ENCODE results near the gene MC1R.
"Not testable (repeated sequence)": the region's sequence is repeated elsewhere in the genome, so short reads cannot be mapped to it uniquely, and the experiment has no call there.

MC1R gene

DNA sequence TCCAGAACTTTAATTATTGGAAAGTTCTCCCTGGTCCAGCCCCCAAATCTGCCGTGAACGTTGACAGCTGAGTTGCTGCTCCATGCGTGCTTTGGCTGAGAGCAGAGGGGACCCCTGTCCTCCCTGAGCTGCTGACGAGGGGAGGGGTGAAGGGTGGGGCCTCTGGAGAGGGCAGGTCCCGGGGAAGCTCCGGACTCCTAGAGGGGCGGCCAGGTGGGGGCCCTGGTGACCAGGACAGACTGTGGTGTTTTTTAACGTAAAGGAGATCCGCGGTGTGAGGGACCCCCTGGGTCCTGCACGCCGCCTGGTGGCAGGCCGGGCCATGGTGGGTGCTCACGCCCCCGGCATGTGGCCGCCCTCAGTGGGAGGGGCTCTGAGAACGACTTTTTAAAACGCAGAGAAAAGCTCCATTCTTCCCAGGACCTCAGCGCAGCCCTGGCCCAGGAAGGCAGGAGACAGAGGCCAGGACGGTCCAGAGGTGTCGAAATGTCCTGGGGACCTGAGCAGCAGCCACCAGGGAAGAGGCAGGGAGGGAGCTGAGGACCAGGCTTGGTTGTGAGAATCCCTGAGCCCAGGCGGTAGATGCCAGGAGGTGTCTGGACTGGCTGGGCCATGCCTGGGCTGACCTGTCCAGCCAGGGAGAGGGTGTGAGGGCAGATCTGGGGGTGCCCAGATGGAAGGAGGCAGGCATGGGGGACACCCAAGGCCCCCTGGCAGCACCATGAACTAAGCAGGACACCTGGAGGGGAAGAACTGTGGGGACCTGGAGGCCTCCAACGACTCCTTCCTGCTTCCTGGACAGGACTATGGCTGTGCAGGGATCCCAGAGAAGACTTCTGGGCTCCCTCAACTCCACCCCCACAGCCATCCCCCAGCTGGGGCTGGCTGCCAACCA is at the start of gene MC1R:
Gene MC1R (plus strand): TSS at position 410 of the 895 bp plus-strand sequence. CDS start 397 bp downstream, at position 807.
- DNase-seq, result no peak

GRCh38 chr16:89869911-89870310 is 48.8 kb upstream of the MC1R start:
- DNase-seq, result no peak

DNA sequence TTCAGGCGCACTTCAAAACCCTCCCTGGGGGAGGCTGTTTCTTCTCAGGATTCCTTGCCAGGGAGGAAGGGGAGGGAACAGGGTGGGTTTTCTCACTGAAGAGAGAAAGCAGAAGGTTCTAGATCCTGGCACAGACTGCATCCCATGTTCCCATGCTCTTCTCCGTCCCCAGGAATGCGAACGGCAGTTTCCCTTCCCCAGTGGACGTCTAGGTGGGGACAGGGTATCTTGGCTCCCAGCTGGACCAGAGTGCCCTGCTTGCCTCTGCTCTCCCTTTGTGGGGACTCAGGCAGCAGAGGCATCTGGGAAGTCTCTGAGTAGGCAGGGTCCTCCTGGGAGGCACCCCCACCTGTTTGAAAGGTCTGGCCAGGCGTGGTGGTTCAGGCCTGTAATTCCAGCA is 48.2 kb upstream of the MC1R start:
- DNase-seq, result no peak

DNA sequence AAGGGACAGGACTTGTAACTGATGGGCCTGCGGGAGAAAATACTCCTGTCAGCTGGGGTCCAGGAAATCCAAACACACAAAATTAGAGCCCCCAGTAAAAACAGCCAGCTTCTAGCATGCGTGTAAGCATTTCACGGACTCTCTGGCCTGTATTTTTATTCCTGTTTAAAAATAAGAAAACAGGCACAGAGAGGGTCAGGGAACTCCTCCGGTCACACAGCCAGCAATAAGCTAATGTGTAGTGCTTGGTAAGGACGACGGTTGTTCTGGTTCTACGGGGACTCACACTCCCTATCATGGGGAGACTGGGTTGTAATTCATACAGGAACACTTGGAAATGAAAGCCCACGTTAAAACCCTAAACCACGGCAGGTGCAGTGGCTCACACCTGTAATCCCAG is 46.8 kb upstream of the MC1R start:
- DNase-seq, result no peak

DNA sequence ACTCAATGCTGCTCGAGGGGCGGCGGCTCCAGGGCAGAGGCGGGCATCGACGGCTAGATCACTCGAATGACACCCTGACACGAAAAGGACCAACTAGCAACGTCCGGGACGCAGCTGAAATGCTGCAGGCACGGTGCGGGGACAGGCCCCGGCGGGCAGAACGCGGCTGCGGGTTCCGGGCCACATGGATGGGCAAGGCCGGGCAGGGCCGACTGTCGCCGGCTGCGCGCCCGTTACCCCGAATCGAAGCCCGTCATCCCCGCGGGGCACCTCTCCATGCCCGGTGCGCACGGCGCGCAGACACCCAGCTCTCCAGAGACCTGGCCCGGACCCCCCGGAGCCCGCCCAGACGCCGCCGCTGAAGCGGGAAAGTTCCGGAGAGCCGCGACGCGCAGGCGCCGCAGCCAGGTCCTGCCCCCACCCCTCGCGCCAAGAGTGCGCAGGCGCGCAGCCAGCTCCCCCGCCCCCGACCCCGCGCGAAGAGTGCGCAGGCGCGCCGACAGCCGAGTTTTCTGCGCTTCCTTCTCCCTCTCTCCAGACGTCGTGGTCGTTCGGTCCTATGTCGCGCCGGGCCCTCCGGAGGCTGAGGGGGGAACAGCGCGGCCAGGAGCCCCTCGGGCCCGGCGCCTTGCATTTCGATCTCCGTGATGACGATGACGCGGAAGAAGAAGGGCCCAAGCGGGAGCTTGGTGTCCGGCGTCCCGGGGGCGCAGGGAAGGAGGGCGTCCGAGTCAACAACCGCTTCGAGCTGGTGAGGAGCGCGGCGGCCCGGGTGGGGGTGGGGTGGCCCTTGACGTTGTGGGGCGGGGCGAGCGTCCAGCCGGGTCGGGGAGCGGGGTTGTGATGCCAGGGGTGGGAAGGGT is 45.3 kb upstream of the MC1R start, which contains the start of gene TCF25:
Gene TCF25 (plus strand): TSS at position 484 of the 863 bp plus-strand sequence. CDS start 76 bp downstream, at position 560.
- peak; percentile 62 for DNase-seq

DNA sequence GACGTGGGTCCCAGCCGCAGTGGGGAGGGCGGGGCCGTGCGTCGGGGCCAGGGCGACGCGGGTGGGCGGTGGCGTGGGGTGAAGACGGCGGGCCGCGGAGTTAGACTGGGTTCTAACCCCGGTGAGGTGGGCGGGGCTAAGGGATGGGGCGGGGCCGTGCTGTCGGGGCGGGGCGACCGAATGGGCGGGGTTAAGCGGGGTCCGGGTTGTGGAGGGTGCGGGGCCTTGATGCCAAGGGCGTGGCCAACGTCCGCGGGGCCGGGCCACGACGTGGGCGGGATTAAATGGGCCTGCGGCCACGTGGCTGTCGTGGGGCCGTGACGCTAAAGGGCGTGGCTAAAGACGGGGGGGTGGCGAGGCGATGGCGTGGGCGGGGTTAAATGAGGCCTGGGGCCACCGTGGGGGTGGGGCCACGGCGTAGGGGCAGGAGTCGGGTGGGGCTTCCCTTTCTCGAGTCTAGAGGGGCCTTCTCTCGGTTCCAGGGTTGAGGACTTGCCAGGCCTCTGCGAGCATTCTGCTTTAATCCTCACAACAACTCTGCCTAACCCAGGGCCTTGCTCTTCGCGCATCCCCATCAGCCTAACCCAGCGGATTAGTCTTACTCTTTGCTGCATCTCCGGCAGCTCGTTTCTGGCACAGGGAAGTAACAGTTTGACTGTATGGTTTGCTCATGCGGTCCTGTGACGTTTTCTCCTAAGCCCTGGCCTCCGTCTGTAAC is 44.5 kb upstream of the MC1R start:
- peak; percentile 97 for DNase-seq

DNA sequence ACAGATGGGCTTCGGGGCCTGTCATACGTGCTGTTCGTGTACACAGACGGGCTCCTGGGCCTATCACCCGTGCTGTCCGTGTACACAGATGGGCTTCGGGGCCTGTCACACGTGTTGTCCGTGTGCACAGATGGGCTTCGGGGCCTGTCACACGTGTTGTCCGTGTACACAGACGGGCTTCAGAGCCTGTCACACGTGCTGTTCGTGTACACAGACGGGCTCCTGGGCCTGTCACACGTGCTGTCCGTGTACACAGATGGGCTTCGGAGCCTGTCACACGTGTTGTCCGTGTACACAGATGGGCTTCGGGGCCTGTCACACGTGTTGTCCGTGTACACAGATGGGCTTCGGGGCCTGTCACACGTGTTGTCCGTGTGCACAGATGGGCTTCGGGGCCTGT is 39.5 kb upstream of the MC1R start:
- not testable (repeated sequence) for DNase-seq

- no peak for DNase-seq
Observed at GRCh38 chr16:89880477-89881367, 37.9 kb upstream of the MC1R start.

DNA sequence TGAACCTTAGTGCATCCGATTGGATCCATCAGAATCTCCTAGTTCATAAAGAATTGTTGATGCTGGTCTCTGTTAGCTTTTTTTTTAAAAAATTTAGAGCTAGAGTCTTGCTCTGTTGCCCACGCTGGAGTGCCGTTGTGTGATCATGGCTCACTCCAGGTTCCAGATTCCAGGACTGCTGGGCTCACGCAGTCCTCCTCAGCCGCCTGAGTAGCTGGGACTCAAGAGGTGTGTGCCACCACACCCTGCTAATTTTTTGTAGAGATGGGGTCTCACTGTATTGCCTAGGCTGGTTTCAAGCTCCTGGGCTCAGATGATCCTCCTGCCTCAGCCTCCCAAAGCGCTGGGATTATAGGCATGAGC is 37.3 kb upstream of the MC1R start:
- no peak for DNase-seq

DNA sequence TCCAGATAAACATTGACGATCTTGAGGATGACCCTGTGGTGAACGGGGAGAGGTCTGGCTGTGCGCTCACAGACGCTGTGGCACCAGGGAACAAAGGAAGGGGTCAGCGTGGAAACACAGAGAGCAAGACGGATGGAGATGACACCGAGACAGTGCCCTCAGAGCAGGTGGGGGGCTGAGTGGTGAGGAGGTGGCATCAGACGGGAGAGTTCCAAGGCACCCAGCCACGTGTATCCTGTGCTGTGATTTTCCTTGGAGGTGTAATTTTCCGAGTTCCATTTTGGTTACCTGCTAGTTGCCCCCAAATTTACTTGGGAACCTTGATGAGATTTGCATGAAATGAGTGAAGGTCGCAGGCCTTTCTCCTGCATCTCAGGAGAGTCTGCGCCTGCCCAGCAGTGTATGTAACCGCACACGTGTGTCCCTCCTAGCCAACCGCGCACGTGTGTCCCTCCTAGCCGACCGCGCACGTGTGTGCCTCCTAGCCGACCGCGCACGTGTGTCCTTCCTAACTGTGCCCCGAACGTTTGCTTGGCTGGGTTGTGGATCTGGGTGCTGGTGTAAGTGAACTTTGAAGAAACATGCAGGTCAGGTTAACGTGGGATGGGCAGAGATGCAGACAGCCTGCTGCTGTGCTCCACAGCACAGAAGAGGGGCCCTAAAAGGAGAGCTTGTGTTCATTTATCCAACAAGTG is 35.2 kb upstream of the MC1R start:
- no peak for DNase-seq

- DNase-seq, result no peak
Observed at GRCh38 chr16:89884041-89884421, 34.6 kb upstream of the MC1R start.

- DNase-seq, result no peak
Observed at GRCh38 chr16:89887243-89887642, 31.4 kb upstream of the MC1R start.

DNA sequence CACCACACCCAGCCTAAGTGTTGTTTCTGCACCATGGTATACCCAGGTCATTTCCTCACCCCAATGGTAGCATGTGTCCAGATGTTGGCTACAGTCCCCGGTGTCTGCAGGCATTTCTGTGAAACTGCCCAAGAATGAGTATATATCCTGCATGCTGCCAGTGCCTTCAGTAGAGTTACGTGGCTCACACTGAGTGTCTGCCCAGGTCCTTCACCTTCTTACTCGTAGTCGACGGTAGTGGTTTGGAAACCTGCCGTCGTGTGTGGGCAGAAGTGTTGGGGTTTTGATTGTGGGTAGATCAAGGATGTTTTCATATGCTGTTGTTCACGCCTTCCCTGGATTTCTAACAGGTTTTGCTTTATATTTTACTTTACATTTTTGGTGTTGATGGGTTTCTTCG is 28.5 kb upstream of the MC1R start:
- DNase-seq, result no peak

DNA sequence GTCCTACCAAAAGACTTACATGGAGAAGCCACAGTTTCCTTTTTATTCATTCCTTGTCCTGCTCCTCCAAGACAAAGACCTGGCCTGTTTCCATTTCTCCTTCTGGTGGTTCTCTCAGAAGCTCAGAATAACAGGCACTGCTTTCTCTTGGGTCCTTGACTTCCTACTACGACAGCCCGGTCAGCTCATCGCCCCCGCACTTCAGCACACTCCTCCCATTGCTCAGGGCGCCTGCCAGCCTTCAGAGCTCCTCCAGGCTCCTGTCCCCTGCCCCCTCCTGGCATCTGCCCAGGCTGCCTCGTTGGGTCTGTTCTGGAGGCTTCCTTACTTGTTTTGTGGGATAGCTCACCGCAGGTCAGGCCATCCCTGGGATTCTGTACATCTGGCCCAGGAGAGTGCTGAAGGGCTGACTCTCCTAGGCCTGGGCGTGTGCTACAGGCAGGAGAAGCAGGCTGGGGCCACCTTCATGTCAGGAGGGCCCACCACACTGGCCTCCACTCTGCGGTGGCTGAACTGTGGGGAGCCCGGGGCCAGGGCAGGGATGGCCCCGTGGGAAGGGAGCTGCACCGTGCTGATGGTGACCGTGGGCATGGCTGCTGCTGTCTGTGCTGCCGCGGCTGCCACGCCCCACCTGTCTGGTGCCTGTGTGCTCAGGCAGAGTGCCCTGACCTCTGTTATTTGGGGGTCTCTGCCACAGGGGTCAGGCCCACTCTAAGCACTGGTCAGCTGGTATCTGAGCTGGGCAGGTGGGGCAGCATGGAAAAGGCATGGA is 27.6 kb upstream of the MC1R start:
- no peak for DNase-seq

DNA sequence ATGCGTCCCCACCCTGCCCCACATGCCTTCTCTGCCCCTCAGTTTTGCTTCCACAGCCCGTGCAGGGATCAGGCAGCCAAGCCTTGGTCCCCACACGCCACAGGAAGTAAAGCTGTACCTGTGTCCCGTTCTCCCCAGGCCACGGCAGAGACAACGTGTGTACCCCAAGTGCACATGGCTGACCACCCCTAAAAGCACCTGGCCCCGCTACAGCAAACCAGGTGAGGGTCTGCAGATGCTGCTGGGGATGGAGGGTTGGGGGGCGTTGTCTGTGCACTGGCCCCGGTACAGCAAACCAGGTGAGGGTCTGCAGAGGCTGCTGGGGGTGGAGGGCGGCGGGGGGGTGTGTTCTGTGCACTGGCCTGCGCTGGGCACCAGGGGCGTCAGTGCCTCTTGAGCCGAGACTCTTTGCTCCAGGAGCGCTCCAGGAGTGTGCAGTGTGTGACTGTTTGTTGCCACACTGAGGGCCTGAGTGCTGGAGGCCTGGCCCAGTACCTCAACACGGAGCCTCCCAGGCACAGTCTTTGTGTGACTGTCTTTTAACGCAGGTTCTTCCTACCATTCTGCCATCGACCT is 26.5 kb upstream of the MC1R start:
- no peak for DNase-seq

- no peak for DNase-seq
Observed at GRCh38 chr16:89892635-89893034, 26.0 kb upstream of the MC1R start.

DNA sequence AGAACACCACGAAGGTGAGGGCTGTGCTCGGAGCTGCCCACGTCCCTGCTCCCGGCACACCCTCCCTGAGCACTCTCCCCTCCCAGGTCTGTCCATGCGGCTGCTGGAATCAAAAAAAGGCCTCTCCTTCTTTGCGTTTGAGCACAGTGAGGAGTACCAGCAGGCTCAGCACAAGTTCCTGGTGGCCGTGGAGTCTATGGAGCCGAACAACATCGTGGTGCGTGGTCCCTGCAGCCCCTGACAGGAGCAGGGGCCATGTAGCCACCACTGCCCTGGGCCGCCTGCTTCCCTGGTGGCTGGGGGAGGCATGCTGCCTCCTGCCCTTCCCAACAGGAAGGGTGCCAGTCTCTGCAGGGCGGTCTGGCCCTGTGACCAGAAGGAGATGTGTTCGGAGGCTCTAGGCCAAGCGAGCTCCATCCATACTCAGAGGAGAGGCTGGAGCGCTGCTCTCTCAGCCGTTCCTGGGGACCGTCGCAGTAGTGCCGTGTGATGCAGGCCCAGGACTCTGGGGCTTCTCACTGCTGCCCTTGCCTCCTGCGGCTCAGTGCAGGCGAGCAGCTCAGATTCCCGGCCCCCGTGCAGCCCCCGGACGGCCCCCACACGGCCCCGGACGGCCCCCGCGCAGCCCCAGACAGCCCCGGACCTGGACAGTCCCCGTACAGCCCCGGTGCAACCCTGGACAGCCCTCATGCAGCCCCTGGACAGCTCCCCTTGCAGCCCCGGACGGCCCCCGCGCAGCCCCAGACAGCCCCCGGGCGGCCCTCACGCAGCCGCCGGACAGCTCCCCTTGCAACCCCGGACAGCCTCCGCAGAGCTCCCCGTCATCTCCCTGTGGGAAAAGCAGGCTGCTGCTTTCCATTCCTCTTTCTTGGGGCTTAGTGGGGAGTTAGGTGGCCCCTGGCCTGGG is 24.8 kb upstream of the MC1R start:
- no peak for DNase-seq

GRCh38 chr16:89895482-89896250 is 23.0 kb upstream of the MC1R start:
- no peak for DNase-seq

Data from GOT3 (cell line).